ENCODE results near the gene PRAMEF10. TPM values are rescaled to one million over a fixed set of nuclear protein-coding genes. Genes with fewer than 3 reads are reported as not detected.

The PRAMEF10 gene
- not detected in 2 replicates for total RNA-seq

GRCh38 chr1:12898170-12898569 lies at the start of gene PRAMEF10:
TSS of gene PRAMEF10 (minus strand) at chr1:12898270. CDS start at chr1:12895847, 2,423 bp downstream.

GRCh38 chr1:12947480-12947879 lies 49.4 kb upstream of the PRAMEF10 start, which contains the start of gene PRAMEF6:
TSS of gene PRAMEF6 (minus strand) at chr1:12947580. CDS start at chr1:12942518, 5,062 bp downstream.

GRCh38 chr1:12916310-12916709 lies 18.2 kb upstream of the PRAMEF10 start, which contains the start of gene PRAMEF7:
TSS of gene PRAMEF7 (plus strand) at chr1:12916610. CDS start at chr1:12917693, 1,083 bp downstream.

GRCh38 chr1:12886101-12886500 lies 12.0 kb downstream of the PRAMEF10 start, which contains the start of gene PRAMEF4:
TSS of gene PRAMEF4 (minus strand) at chr1:12886201. CDS start at chr1:12883394, 2,807 bp downstream.

GRCh38 chr1:12856786-12857185 lies 41.3 kb downstream of the PRAMEF10 start, which contains the start of gene PRAMEF2:
TSS of gene PRAMEF2 (plus strand) at chr1:12857086. CDS start at chr1:12859010, 1,924 bp downstream.

GRCh38 chr1:12848620-12849019 lies 49.5 kb downstream of the PRAMEF10 start, which contains the start of gene HNRNPCL1:
TSS of gene HNRNPCL1 (minus strand) at chr1:12848720. CDS start at chr1:12848289, 431 bp downstream.

Other genes starting within 250 kb of the PRAMEF10 start
- gene AADACL3, start 182.2 kb downstream of the PRAMEF10 start, total RNA-seq: not detected in 2 replicates
- gene CFAP107, start 152.1 kb downstream of the PRAMEF10 start, total RNA-seq: not detected in 2 replicates
- not detected in 2 replicates for gene PRAMEF12, start 124.5 kb downstream of the PRAMEF10 start, total RNA-seq
- gene PRAMEF1, start 106.9 kb downstream of the PRAMEF10 start, total RNA-seq: not detected in 2 replicates
- gene PRAMEF11, start 66.9 kb downstream of the PRAMEF10 start, total RNA-seq: not detected in 2 replicates
- gene HNRNPCL1, start 49.5 kb downstream of the PRAMEF10 start, total RNA-seq: not detected in 2 replicates
- gene PRAMEF2, start 41.2 kb downstream of the PRAMEF10 start, total RNA-seq: not detected in 2 replicates
- not detected in 2 replicates for gene PRAMEF4, start 12.1 kb downstream of the PRAMEF10 start, total RNA-seq
- gene PRAMEF7, start 18.3 kb upstream of the PRAMEF10 start, total RNA-seq: not detected in 2 replicates
- gene PRAMEF6, start 49.3 kb upstream of the PRAMEF10 start, total RNA-seq: not detected in 2 replicates
- gene PRAMEF27, start 158.3 kb upstream of the PRAMEF10 start, total RNA-seq: not detected in 2 replicates
- not detected in 2 replicates for gene HNRNPCL3, start 162.5 kb upstream of the PRAMEF10 start, total RNA-seq
- gene PRAMEF25, start 172.5 kb upstream of the PRAMEF10 start, total RNA-seq: not detected in 2 replicates
- not detected in 2 replicates for gene HNRNPCL2, start 218.6 kb upstream of the PRAMEF10 start, total RNA-seq